Hepatic stellate cell (primary cell): ENCODE data around the gene TOMM20L.

ENCODE experiments used
- DNase-seq: peaks from one replicate; pipeline ENCODE4 v3.0.0; 2011; ENCODE audit warnings: low spot score

The TOMM20L gene

GRCh38 chr14:58427281-58428117 lies 31.8 kb downstream of the TOMM20L start, which contains the start of the genes KIAA0586 and TIMM9:
KIAA0586 (plus strand) TSS chr14:58427719; CDS start chr14:58428265, 546 bp downstream.
TIMM9 (minus strand) TSS chr14:58427531; CDS start chr14:58411945, 15,586 bp downstream.
- peak; percentile 86 for DNase-seq

- peak; percentile 25 for DNase-seq
Measured at GRCh38 chr14:58428118-58428683, 32.5 kb downstream of the TOMM20L start.

- peak; percentile 12 for DNase-seq
Measured at GRCh38 chr14:58430156-58430555, 34.4 kb downstream of the TOMM20L start.

- no peak for DNase-seq
Measured at GRCh38 chr14:58439476-58439875, 43.7 kb downstream of the TOMM20L start.

DNA sequence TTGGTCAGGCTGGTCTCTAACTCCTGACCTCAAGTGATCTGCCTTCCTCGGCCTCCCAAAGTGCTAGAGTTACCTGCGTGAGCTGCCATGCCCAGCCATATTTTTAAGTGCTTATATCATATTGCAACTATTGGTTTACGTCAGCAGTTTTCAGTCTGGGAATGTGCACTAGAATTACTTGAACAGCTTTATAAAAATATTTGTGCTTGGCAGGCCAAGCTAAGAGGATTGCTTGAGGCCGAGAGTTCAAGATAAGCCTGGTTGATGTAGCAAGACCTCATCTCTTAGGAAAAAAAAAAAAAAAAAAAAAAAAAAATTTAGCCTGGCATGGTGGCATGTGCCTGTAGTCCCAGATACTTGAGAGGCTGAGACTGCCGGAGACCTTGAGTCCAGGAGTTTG lies 48.9 kb downstream of the TOMM20L start:
- no peak for DNase-seq

DNA sequence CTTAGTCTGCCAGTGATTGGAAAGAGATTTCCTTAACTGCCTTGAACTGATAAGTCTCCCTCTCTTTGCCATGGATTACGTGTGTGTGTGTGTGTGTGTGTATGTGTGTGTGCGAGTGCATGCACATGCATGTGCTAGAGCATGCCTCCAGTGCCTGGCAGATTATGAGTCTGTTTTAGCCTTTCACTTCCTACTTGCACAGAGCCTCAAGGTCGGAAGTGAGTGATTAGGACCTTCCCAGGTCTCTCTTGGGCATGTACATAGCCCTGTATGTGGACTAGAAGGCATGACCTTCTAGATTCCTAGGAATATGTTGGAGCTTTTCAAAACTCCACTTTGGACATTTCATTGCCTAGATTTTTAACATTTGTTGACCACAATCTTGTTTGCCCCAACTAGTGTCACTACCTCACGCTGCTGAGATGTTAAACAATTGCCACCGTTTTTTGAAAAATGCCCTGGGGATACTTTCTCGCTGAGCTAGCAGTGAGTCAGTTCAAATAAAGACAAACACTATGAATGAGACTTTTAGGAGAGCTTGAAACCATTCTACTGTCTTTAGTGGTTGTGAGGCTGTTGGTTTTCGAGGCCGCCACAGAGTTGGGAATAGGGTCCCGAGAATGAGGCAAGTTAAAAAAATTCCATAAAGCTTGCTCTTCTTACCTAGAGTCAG lies 60.0 kb downstream of the TOMM20L start:
- DNase-seq, result no peak
